GM23338 (cell line): ENCODE data around the gene EIF2AK3.

Experiments
- CREB1 ChIP-seq: fragments of 250-450 bp; sonication (Bioruptor Pico); IDR thresholded peaks from 2 replicates; pipeline ENCODE4 v1.5.0; 2020; ENCODE audit warnings: low read depth, mild to moderate bottlenecking, moderate library complexity
- CTCF ChIP-seq, 2 experiments: fragments of 200-600 bp in 1 of 2; sonication (generic) in 1 of 2; conservative IDR thresholded peaks; 2 replicates each; pipeline versions ENCODE4 v1.5.1 to v1.6.1; 2016 to 2017; ENCODE audit warnings: antibody characterized with exemption in 2 of 2, low read depth in 2 of 2, mild to moderate bottlenecking in 2 of 2, moderate library complexity in 1 of 2
- ETS1 ChIP-seq: IDR thresholded peaks from 2 replicates; pipeline ENCODE4 v1.6.1; 2016; ENCODE audit warnings: antibody characterized with exemption
- EZH2 ChIP-seq: fragments of 200-600 bp; sonication (generic); IDR thresholded peaks from one replicate; pipeline ENCODE4 v1.8.0; 2017; ENCODE audit warnings: antibody characterized with exemption, mild to moderate bottlenecking, low read depth; ENCODE audit not compliant: unreplicated experiment
- EZH2phosphoT487 ChIP-seq: fragments of 200-600 bp; sonication (generic); IDR thresholded peaks from one replicate; pipeline ENCODE4 v1.8.1; 2018; ENCODE audit warnings: antibody characterized with exemption; ENCODE audit not compliant: unreplicated experiment
- JUNB ChIP-seq: IDR thresholded peaks from one replicate; pipeline ENCODE4 v1.6.1; 2016; ENCODE audit warnings: antibody characterized with exemption; ENCODE audit not compliant: unreplicated experiment
- POLR2AphosphoS5 ChIP-seq: IDR thresholded peaks from 2 replicates; pipeline ENCODE4 v1.6.1; 2016; ENCODE audit warnings: antibody characterized with exemption, low read depth
- REST ChIP-seq: IDR thresholded peaks from one replicate; pipeline ENCODE4 v1.6.1; 2018; ENCODE audit warnings: antibody characterized with exemption; ENCODE audit not compliant: unreplicated experiment
- ZNF331 ChIP-seq: fragments of 250-450 bp; sonication (Bioruptor Pico); IDR thresholded peaks from 2 replicates; pipeline ENCODE4 v1.5.0; 2020; ENCODE audit warnings: low read depth, mild to moderate bottlenecking, moderate library complexity

- TF ChIP-seq CTCF (conservative IDR thresholded peaks at IDR 0.05; ENCODE audit: low read depth in 2 of 2) (no peak), EZH2 (no peak), REST (no peak), POLR2AphosphoS5 (no peak), CREB1 (no peak), EZH2phosphoT487 (no peak), ZNF331 (CRISPR knock-in tag) (no peak), ETS1 (no peak), JUNB (no peak)
These were observed 2.8 kb downstream of the EIF2AK3 start for GRCh38 chr2:88624477-88624876.
